GM21786 (cell line): Measurements from ENCODE around the gene C13orf42.

Experiments used
- ATAC-seq: cut with Tn5 transposase; IDR thresholded peaks from one replicate; pipeline ENCODE4 v1.9.1; 2021; ENCODE audit not compliant: unreplicated experiment

C13orf42 gene

DNA sequence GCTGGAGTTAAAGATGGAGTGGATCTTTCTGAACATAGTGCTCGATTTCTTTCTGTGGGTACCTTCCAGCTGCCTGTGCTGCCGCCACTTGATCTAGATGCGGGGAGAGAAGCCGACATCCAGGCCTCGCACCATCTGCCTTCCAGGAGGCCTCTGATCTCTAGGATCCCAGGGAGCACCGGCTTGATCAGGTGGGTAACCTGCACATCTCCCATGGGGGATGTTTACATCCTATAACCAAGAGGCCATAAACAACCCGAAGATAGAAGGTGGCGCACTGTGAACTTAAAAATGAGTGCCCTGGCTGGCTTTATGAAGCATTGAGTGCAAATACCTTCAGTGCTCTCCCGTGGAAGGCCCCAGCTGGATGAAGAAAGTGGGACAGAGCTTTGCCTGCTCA is at the start of gene C13orf42:
Gene C13orf42 (minus strand): TSS at position 101 of the 400 bp plus-strand sequence. CDS start 65 bp downstream, at position 36.
- no peak for ATAC-seq

DNA sequence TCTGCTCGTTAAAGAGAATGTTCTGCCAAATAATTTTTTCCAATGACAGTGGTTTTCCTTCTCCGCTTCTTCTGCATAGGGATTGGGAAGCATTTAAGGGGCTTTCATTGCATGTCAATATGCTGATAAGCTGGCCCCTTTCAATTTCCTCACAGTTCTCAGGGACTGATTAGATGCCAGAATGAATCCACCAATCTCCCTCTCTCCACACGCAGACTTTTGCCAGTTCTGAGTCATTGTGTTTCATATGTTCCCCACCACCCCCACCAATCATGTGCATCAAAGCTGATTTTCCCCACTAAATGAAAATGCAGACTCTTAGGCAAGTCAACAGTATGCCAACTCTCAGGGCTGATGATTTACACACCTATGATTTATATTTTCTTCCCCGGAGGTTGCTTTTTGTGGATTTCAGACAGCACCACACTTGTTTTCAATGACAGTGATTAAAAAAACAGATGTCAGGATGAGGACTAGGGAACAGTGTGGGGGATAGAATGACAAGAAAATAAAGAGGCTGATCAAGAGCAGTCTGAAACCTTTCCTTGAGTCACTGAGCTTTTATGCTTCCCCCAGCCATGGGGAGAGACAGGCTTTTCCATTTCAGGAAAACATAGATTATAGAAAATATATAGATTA is 47.9 kb upstream of the C13orf42 start:
- ATAC-seq, result no peak

DNA sequence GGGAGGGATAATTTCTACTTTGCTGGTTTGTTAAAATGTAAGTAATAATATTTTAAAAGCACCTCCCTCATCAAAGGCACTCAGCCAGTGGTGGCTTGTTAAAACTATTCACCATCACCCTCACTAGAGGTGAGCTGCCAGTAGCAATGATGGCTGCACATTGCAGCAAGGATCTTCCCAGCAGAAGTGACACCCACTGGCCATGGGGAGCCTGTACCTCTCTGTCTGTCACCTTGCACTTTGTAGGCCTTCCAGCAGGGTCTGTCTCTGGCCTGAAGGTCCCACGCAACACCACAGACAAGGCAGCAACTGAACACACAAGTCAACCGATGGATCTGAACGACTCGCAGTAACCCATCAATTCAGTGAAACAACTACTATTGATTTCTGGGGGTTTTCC is 47.3 kb upstream of the C13orf42 start:
- ATAC-seq, result no peak

DNA sequence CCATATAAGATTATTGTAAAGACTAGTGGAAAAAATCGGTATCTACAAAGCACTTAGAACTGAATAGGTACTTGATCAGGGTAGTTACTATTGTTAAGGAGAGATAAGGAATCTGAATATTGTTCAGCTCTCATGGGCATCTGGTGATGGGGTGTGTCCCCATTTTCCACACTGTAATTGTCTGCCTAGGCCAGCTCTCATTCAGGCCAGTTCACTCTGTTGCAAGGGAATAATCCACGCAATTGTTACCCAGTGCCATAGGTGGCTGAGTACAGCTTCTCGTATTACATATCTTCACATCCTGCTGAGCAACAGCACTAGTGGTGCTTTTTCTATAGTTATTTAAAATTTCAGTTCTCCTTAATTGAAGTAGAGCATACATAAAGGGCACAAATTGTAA is 45.6 kb upstream of the C13orf42 start:
- no peak for ATAC-seq

DNA sequence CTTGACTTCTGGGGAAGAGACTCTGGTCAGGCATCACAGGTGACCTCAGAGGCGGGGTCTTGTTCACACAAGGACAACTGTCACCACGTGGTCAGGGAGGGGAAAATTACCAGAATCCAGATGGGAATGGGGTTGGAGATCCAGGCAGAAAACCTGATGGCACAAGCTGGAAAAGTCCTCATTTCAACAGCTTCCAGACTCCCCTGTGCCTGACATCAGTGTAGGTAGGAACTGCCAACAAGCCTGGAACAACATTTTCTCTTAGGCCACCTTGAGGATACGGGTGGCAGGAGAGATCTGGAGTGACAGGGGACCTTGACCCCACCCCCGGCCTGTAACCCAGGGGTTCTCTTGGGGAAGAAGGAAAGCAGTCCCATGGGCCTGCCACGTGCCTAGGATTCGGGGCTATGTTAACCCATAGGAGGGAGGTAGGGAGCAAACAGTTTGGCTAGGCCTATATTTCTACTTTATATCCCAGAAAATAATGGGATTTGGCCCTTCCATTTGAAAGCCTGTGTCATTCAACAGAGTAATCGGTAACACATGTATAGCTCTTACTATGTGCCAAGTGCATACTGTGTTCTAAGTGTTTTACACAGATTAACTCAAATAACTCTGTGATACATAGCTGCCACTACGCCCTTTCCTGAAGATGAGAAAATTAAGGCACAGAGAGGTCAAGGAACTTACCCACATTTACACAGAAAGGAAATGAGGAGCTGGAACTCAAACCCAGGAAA is 44.9 kb upstream of the C13orf42 start:
- ATAC-seq, result no peak

DNA sequence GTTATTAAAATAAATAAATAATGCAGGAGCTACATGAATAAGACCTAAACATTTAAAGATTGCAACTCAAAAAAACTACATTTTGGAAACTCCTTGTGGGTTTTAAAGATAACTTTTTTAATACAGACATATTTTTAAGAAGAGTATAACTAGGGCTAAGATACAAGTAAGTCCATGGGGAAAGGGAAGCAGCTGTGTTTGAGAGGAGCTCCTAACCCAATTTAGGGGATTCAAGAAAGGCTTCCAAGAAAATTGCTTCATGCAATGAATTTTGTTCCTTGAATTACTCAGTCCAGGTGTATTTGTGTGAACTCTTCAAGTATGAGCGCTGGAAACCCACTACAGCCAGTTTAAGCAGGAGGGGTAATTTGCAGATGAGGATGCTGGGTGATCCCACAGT is 44.1 kb upstream of the C13orf42 start:
- no peak for ATAC-seq

DNA sequence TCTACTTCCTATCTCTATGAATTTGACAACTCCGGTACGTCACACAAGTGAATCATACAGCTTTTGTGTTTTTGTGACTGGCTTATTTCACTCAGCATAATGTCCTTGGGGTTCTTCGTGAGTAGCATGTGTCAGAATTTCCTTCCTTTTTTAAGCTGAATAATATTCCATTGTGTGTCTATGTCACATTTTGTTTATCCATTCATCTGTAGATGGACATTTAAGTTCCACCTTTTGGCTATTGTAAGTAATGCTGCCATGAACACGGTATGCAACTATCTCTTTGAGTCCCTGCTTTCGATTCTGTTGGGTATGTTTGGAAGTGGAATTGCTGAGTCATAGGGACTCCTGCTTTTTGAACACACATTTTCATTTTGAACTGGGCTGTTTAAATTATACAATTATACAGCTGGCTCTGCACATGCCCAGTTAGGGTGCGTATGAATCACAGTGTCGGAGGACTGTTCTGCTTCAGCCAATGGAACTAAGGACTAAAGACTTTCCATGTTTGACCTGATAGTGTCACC is 43.0 kb upstream of the C13orf42 start:
- no peak for ATAC-seq

DNA sequence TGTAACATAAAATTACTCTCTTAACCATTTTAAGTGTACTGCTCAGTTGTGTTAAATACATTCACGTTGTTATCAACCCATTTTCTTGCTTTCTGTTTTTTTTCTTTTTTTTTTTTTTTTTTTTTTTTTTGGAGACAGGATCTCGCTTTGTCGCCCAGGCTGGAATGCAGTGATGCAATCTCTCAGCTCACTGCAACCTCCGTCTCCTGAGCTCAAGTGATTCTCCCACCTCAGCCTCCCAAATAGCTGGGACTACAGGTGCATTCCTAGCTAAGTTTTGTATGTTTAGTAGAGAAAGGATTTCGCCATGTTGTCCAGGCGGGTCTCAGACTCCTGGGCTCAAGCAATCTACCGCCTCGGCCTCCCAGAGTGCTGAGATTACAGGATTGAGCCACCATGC is 42.5 kb upstream of the C13orf42 start:
- ATAC-seq, result no peak

DNA sequence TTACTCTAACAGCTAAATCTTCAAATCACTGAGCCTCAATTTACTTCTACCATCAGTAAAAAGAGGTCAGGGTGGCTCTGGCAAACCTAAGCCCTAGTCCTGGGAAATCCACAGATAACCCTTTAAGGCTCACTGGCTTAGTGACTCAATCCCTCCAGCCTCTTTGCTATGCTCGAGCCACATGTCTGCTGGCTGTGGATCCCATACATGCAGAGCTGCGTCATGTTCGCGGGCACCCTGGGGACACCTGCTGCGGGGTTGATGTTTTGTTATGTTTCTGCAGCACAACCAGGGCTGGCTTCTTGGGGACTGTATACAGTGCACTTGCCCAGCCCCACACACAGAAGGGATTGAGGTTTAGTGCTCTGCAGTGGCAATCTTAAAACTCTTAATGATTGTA is 41.6 kb upstream of the C13orf42 start:
- ATAC-seq, result no peak

DNA sequence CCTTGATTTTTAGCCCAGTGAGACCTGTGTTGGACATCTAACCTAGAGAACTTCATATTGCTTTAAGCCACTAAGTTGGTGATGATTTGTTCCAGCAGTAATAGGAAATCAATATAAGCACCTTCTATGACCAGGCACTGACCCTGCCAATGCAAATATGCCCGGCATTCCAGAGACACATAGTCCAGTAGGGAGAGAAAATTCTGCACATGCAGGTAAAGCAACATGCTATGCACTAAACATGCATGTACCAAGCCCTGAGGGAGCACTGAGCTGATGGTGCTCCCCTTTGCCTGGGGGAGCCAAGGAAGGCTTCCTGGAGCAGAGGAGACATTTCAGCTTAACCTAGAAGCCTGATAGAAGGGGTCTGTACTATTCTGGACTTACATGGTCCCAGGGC is 40.4 kb upstream of the C13orf42 start:
- ATAC-seq, result no peak

DNA sequence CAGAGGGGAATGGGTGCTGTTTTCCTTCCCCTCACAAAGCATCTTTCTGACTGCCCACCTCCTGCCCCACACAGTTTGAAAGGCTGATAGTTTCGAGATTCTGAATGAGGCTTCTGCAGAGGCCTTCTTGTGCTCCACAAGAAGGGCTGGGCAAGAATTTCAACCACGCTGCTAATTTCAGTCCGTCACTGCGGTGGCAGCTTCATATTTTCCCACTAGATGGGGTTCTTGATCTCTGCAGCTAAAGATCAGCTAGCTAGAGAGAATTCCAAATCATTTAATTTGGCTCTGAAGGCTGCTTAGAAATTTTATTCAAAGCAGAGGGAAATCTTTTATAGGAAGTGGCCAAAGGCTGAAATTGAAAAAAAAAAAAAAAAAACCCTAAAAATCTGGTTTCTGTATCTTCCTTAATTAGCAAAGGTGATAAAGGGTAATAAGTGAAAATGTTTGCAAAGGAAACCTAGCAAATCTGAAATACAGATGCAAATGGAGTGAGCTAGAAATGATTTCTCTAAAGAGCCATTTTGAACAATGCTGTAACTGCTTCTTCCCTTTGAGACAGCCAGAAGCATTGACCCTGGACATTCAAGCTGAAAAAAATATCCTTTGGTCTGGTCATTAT is 38.0 kb upstream of the C13orf42 start:
- ATAC-seq, result no peak

DNA sequence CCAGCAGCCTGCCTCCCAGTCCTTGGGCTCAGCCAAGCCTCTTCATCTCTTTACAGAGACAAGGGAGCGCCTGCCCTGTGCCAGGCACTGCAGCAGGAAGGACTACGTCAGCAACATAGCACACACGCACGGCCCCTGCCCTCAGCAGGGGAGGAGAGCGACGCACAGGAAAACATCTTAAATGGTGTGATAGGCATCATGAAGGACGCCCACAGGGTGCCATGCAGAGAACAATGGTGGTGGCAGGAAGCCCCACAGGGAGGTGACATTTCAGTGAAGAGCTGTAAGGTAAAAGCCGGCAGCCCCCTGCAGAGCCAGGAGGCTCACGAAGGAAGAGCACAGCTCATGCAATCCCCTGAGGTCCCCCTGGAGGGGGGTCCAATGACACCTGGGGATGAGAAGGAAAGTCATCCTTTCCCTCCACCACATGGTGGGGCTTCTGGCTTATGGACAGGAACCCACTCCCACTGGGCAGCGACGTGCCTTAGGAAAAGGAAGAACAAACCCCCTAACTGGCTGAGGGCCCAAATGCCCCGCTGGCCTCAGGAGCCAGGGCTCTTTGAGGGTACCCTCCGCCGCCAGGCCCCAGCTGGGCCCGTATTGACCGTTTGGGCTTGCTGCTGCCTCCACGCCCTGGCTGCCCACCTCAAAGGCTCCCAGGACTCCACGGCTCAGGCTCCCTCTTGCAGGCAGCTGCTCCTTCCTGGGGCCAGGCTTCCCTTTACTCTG is 37.3 kb upstream of the C13orf42 start:
- no peak for ATAC-seq

DNA sequence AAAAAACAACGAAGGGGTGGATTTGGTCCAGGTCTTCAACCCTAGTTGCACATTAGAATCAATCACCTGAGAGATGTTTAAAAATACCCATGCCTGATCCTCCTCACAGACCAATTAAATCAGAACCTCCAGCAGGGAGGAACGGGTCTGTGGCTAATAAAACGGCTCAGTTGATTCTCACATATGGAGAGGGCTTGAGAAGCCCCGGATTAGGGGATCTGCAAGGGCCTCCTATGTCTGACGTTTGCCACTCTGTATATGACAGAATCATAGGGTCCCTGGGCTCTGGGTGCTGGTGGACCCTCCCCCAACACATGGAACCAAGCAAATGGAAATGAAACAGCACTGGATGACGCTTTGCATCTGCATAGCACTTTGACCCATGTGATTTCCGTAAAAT is 36.7 kb upstream of the C13orf42 start:
- ATAC-seq, result no peak

DNA sequence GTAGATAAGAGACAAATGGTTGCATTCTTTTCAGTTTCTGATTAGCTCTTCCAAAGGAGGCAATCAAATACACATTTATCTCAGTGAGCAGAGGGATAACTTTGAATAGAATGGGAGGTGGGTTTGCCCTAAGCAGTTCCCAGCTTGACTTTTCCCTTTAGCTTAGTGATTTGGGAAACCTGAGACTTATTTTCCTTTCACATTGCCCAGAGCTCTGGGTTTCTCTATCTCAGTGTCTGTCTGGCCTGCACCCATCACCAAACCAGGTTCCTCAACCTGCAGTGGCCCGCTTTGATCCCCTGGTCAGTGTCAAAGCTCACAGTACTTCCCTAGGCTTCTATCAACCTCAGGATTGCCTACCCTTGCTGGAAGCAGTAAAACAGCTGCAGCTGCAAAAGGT is 35.6 kb upstream of the C13orf42 start:
- no peak for ATAC-seq

DNA sequence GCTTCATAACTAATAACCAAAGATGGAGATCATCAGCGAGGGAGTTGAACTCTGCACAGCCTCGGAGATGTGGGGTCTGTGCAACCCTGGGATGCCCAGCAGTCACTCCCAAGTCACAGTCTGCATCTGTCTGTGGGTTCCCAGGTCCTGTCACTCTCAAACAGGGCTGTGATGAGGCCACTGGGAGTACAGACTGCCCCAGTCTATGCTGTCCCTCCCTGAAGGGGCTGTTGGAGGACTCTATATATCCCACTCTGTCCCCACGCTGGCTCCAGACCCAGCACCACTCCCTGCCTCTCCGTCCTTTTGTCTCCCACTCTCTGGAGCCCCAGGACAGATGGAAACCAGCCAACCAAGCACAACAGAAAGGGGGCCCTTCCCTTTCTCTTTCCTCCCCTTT is 26.2 kb upstream of the C13orf42 start:
- ATAC-seq, result no peak

DNA sequence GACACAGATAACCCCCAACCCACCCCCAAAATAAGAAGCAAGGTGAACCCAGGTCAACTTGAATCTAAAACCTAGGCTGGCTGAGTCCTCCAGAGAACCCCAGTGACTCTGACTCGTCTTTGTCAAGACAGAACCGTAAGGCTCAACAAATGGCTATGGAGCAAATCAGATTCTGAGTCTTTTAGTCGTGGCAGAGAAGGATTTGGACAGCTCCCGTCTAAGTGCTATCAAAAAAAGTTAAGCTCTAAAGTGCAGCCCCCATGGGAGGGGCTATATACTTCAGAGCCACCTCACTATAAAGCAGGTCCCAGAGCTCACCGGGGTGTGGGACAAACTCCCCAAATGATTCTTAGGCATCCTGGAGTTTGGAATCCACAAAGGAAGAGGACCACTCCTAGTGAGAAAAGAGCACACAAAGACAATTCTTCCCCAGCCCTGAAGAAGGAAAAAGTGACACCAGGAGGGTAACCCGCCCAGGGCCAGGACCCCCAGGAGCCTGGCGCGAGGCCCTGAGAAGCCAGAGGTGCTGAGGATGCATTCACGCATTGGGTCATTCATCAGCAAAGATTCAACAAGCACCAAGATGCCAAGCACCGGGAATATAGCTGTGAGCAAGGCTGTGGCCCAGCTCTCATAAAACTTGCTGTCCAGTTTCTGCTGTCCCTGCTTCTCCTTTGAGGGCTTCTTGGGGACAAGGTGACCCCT is 25.4 kb upstream of the C13orf42 start:
- no peak for ATAC-seq

DNA sequence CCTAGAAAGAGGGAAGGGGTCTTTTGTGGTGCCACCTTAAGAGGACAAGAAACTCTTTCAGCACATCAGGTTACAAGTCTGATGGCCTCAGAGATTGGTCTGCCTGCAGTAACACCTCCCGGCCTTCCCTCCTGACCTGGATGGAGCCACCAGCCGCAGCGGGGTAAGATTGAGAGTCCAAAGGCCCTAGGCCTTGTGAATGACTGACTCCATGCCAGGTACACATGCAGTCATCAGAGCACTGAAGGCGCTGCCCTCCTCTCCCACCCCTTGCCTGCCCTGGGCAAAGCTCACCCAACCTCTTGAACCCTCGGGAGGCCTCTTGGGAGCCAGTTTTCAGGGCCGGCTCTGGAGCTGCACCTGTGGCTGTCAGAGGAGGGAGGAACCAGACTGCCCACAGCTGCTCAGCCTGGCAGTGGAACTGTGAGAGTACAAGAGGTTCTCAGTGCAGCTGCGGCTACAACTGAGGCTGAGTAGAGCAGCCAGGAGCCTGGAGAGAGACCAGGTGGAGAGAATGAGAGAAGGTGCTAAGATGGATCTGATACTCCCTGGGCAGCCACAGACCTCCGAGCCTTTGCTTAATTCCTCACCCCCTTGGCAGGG is 23.8 kb upstream of the C13orf42 start:
- no peak for ATAC-seq

DNA sequence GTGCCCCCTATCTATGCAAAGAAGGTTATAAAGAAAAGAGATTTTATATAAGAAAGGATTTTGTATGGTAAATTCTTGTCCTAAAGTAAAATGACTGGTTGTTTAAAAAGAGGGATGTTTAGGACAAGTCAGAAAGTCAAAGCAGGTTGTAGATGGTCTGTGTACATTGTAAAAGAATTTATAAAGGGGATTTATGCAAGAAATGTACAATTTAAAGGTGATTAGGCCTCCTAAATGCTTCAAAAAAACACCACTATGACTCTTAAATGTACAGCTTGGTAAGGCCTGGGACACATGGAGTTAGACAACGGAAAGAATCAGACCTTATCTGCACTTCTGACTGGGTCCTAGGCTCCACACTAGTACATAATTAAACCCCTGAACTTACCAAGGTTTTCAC is 19.3 kb upstream of the C13orf42 start:
- ATAC-seq, result no peak

DNA sequence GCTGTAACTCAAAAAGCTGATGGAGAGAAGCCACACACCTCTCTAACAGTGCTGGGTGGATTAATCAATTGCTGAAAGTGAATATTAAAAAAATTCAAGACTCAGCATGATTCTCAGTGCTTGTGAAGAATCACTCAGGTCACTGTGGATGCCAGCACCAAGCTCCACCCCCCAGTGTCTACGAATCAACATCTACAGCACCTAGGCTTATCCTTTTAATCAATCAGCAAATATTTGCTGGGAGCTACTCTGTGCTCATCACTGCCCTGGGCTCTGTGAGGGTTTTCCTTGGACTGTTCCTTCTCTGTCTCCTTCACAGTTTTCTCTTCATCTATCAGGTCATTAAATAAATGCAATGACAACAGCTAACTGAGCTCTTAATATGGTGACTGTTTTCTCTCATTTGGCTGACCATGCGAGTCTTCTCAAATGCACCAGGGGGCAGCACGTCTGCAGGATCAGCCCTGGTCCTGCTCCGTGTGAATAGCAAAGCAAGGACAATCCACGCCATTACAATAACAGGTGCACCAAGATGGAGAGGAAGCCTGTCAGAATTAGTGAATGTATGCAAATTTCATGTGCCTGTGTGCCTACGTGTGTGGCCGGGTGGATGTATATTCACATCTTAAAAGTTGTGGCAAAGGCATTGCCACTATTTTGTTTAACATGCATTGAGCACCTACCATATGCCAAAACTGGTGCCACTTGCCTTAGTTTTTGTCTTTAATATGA is 14.6 kb upstream of the C13orf42 start:
- no peak for ATAC-seq
